NCI-H446 treated with DMSO at 0.1 percent for 48 hours (cell line): ENCODE data around the gene TRIM43.
"Not testable (repeated sequence)": the region's sequence is repeated elsewhere in the genome, so short reads cannot be mapped to it uniquely, and the experiment has no call there.

Experiments
- DNase-seq: peaks from one replicate; lab custom pipeline; 2025; lab: John Stamatoyannopoulos, UW

The TRIM43 gene

GRCh38 chr2:95591701-95592100 lies at the start of gene TRIM43:
Gene TRIM43 (plus strand): TSS chr2:95592001. CDS start chr2:95594024, 2,023 bp downstream.
- not testable (repeated sequence) for DNase-seq

- DNase-seq, result no peak
Measured at GRCh38 chr2:95551055-95551568, 40.7 kb upstream of the TRIM43 start.

GRCh38 chr2:95552911-95553310 lies 38.9 kb upstream of the TRIM43 start:
- DNase-seq, result no peak

GRCh38 chr2:95569170-95569569 lies 22.6 kb upstream of the TRIM43 start:
- DNase-seq, result no peak

GRCh38 chr2:95573866-95574265 lies 17.9 kb upstream of the TRIM43 start:
- DNase-seq, result no peak

- no peak for DNase-seq
Measured at GRCh38 chr2:95574506-95574905, 17.3 kb upstream of the TRIM43 start.

GRCh38 chr2:95575857-95576256 lies 15.9 kb upstream of the TRIM43 start:
- DNase-seq, result no peak

- no peak for DNase-seq
Measured at GRCh38 chr2:95578539-95578938, 13.3 kb upstream of the TRIM43 start.

- DNase-seq, result not testable (repeated sequence)
Measured at GRCh38 chr2:95583545-95583944, 8.3 kb upstream of the TRIM43 start.

GRCh38 chr2:95584321-95584720 lies 7.5 kb upstream of the TRIM43 start:
- DNase-seq, result not testable (repeated sequence)

- DNase-seq, result not testable (repeated sequence)
Measured at GRCh38 chr2:95589777-95590536, 1.8 kb upstream of the TRIM43 start.

- DNase-seq, result not testable (repeated sequence)
Measured at GRCh38 chr2:95592973-95593372, 1.2 kb downstream of the TRIM43 start.

GRCh38 chr2:95595012-95595411 lies 3.2 kb downstream of the TRIM43 start:
- not testable (repeated sequence) for DNase-seq

GRCh38 chr2:95601301-95601700 lies 9.5 kb downstream of the TRIM43 start:
- DNase-seq, result not testable (repeated sequence)

GRCh38 chr2:95602146-95602545 lies 10.3 kb downstream of the TRIM43 start:
- DNase-seq, result not testable (repeated sequence)

- DNase-seq, result not testable (repeated sequence)
Measured at GRCh38 chr2:95608356-95608755, 16.6 kb downstream of the TRIM43 start.

GRCh38 chr2:95609764-95610163 lies 18.0 kb downstream of the TRIM43 start:
- DNase-seq, result not testable (repeated sequence)

GRCh38 chr2:95613048-95613447 lies 21.2 kb downstream of the TRIM43 start:
- not testable (repeated sequence) for DNase-seq

GRCh38 chr2:95622728-95623127 lies 30.9 kb downstream of the TRIM43 start:
- not testable (repeated sequence) for DNase-seq

- not testable (repeated sequence) for DNase-seq
Measured at GRCh38 chr2:95630987-95631386, 39.2 kb downstream of the TRIM43 start.

- not testable (repeated sequence) for DNase-seq
Measured at GRCh38 chr2:95633626-95634259, 41.9 kb downstream of the TRIM43 start.

- not testable (repeated sequence) for DNase-seq
Measured at GRCh38 chr2:95640515-95641288, 48.9 kb downstream of the TRIM43 start.

- DNase-seq, result not testable (repeated sequence)
Measured at GRCh38 chr2:95641289-95641575, 49.4 kb downstream of the TRIM43 start.
